ENCODE measurements around the gene EPHB3.
"Not testable (repeated sequence)": the region's sequence is repeated elsewhere in the genome, so short reads cannot be mapped to it uniquely, and the experiment has no call there.

The EPHB3 gene

GRCh38 chr3:184620475-184621119 lies 59.0 kb downstream of the EPHB3 start:
- no peak for DNase-seq (ENCODE audit: low read depth in 2 of 2)

GRCh38 chr3:184622156-184622555 lies 60.6 kb downstream of the EPHB3 start:
- not testable (repeated sequence) for DNase-seq (ENCODE audit: low read depth in 2 of 2)

- DNase-seq (ENCODE audit: low read depth in 2 of 2): no peak
These were observed 65.3 kb downstream of the EPHB3 start for GRCh38 chr3:184626923-184627322.

GRCh38 chr3:184629555-184630160 lies 68.1 kb downstream of the EPHB3 start:
- no peak for DNase-seq (ENCODE audit: low read depth in 2 of 2)

- DNase-seq (ENCODE audit: low read depth in 2 of 2): no peak
These were observed 69.4 kb downstream of the EPHB3 start for GRCh38 chr3:184630861-184631471.

GRCh38 chr3:184631472-184631861 lies 69.9 kb downstream of the EPHB3 start:
- no peak for DNase-seq (ENCODE audit: low read depth in 2 of 2)
